HG03432 (cell line): ENCODE data around the gene HAGHL.

Source experiments
- ATAC-seq: cut with Tn5 transposase; IDR thresholded peaks from one replicate; pipeline ENCODE4 v1.9.1; 2021; ENCODE audit warnings: mild to moderate bottlenecking, moderate library complexity; ENCODE audit not compliant: unreplicated experiment

Gene HAGHL

GRCh38 chr16:720990-721764 lies 5.7 kb upstream of the HAGHL start, which contains the start of gene ANTKMT:
ANTKMT (plus strand) TSS chr16:721146; CDS start chr16:721275, 129 bp downstream.
- ATAC-seq: peak; percentile 62

- no peak for ATAC-seq
Observed at GRCh38 chr16:721765-722540, 5.0 kb upstream of the HAGHL start.

- ATAC-seq: no peak
Observed at GRCh38 chr16:722835-723633, 3.9 kb upstream of the HAGHL start.

- ATAC-seq: no peak
Observed at GRCh38 chr16:723695-724094, 3.2 kb upstream of the HAGHL start.

GRCh38 chr16:724188-725040 lies 2.5 kb upstream of the HAGHL start:
- no peak for ATAC-seq

GRCh38 chr16:725041-725376 lies 1.9 kb upstream of the HAGHL start:
- ATAC-seq: no peak

GRCh38 chr16:725463-726187 lies 1.3 kb upstream of the HAGHL start:
- no peak for ATAC-seq

GRCh38 chr16:726188-726437 lies 793 bp upstream of the HAGHL start:
- ATAC-seq: no peak

- peak; percentile 8 for ATAC-seq
Observed at GRCh38 chr16:727291-727977, 528 bp downstream of the HAGHL start.

- ATAC-seq: peak; percentile 36
Observed at GRCh38 chr16:728131-728889, 1.4 kb downstream of the HAGHL start.

- no peak for ATAC-seq
Observed at GRCh38 chr16:728890-729744, 2.2 kb downstream of the HAGHL start.

- no peak for ATAC-seq
Observed at GRCh38 chr16:729768-730665, 3.1 kb downstream of the HAGHL start.

GRCh38 chr16:730666-731509 lies 4.0 kb downstream of the HAGHL start:
- no peak for ATAC-seq

- ATAC-seq: no peak
Observed at GRCh38 chr16:732332-732731, 5.4 kb downstream of the HAGHL start.

GRCh38 chr16:732936-733335 lies 6.0 kb downstream of the HAGHL start:
- no peak for ATAC-seq
